Esophagus squamous epithelium (tissue), 4 donors: ENCODE measurements around the gene SMU1.

Source experiments
- CTCF ChIP-seq, 6 experiments: fragments of 450-650 bp in 4 of 6; fragments of 200-600 bp in 2 of 6; sonication (generic) in 2 of 6; IDR thresholded peaks; one replicate each; pipeline ENCODE4 v1.5.1; 2016 to 2019; ENCODE audit warnings: antibody characterized with exemption in 6 of 6, mild to moderate bottlenecking in 4 of 6, moderate library complexity in 4 of 6
- POLR2A ChIP-seq, 4 donors: fragments of 450-650 bp; IDR thresholded peaks; one replicate each; pipeline ENCODE4 v1.6.1; 2017; ENCODE audit warnings: antibody characterized with exemption in 4 of 4, mild to moderate bottlenecking in 4 of 4, moderate library complexity in 3 of 4

- TF ChIP-seq CTCF (IDR thresholded peaks at IDR 0.05) (no peak), POLR2A (IDR thresholded peaks at IDR 0.05) (no peak)
Measured at GRCh38 chr9:33124046-33124445, 47.6 kb upstream of the SMU1 start.
